NCI-H1436 treated with DMSO at 0.1 percent for 48 hours (cell line): ENCODE data around the gene PTGES.

ENCODE experiments used
- DNase-seq: peaks from one replicate; lab custom pipeline; 2025; lab: John Stamatoyannopoulos, UW

PTGES gene

GRCh38 chr9:129716091-129716490, 36.8 kb downstream of the PTGES start:
- no peak for DNase-seq

GRCh38 chr9:129714511-129715061, 38.3 kb downstream of the PTGES start:
- no peak for DNase-seq

- DNase-seq: no peak
These were observed 39.5 kb downstream of the PTGES start for GRCh38 chr9:129713402-129713679.

DNA sequence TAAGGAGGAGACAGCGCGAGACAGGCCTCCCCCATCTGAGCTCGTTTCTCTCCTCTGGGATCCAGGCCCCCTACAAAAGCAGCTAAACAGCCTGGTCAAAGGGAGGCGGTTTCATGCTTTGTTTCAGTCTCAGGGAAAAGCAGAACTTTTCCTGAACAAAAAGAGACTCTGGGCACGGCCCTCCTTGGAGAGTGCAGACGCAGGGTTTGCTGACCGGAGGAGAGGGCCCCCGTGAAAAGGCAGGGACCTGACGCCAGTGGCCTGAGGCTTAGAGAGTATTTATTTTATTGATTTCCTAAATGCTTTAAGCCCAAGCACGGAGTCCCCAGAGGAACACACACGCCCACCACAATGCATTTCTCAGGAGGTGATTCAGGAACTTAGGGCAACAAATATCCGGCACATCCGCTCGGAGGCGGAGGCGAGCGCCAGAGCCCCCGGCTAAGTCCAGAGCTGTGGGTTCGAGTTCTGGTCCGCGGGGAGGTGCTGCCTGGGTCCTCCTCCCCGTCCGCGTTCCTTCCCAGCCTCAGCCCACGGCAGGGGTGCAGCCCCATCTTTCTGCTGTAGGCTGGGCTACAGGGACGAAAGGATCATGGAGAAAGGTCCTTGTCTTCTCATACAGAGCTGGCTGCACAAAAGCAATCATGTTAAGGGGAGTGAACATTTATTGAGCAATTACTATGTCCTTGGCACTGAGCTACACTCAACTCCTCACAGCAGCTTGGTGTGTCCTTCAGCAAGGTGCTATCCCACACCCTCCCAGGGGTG, 40.0 kb downstream of the PTGES start:
- no peak for DNase-seq

- no peak for DNase-seq
These were observed 42.7 kb downstream of the PTGES start for GRCh38 chr9:129710169-129710453.

GRCh38 chr9:129709438-129710168, 43.2 kb downstream of the PTGES start:
- DNase-seq: no peak

- no peak for DNase-seq
These were observed 44.0 kb downstream of the PTGES start for GRCh38 chr9:129708793-129709192.

- no peak for DNase-seq
These were observed 48.0 kb downstream of the PTGES start for GRCh38 chr9:129704807-129705206.

DNA sequence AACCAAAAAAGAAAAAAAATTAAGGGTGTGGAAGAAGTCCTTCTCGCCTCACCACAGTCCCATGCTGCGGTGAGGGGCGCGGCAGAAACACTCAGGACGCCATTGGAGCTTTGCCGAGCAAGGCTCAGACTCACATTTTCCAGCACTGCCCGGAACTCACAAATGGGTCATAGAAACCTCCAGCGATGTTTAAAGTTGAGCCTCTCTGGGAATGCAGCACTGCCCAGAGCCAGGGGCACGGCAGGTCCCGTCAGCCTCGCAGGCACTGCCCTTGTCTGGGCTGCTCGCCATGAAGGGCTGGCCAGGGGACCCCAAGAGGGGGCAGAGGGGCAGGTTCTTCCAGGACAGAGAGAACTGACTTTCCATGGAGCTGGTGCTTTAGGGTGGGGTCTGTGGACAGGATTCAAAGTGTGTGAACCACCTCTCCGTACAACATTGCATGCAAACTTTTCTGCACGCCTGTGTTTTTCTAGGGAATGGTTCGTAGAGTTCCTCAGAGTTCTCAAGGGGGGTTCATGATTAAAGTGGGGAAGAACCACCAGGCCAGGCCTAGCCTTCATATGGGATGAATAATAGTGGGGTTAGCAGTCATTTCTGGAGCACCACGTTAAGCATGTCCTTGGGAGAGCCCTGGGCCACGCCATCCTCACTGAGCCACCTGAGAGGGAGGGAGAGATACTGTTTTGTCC, 49.0 kb downstream of the PTGES start:
- DNase-seq: no peak

- DNase-seq: no peak
These were observed 50.0 kb downstream of the PTGES start for GRCh38 chr9:129702589-129703520.

DNA sequence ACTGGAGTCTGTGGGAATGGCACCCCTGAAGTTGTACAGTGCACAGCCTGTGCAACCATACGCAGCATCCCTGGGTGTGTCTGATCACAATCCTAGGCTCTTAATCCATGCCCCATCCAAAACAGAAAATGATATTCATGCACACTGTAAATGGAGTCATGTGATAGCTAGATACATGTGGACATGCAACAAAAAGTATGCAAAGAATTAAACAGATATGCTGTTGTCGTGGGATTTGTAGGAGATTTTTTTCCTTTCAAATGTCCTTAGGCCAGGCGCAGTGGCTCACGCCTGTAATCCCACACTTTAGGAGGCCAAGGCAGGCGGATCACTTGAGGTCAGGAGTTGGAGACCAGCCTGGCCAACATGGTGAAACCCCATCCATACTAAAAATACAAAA, 51.3 kb downstream of the PTGES start:
- no peak for DNase-seq

DNA sequence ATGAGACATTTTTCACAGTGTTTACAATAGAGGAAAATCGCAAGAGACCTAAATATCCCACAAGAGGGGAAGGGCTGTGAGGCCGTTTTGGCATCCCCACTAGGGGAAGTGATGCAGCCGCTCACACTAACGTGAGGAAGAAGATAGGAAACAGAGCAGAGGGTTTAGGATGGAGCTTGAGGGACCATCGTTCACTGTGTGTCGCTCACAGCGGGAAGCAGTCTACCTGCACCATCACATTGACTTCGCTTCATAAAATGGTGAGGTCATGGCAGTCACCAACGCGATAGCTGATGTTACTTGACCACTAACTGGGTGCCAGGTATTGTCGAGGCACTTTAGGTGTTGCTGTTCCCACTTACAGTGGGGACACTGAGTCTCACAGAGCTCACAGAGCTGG, 51.8 kb downstream of the PTGES start:
- DNase-seq: no peak

GRCh38 chr9:129698254-129698757, 54.5 kb downstream of the PTGES start:
- DNase-seq: no peak

DNA sequence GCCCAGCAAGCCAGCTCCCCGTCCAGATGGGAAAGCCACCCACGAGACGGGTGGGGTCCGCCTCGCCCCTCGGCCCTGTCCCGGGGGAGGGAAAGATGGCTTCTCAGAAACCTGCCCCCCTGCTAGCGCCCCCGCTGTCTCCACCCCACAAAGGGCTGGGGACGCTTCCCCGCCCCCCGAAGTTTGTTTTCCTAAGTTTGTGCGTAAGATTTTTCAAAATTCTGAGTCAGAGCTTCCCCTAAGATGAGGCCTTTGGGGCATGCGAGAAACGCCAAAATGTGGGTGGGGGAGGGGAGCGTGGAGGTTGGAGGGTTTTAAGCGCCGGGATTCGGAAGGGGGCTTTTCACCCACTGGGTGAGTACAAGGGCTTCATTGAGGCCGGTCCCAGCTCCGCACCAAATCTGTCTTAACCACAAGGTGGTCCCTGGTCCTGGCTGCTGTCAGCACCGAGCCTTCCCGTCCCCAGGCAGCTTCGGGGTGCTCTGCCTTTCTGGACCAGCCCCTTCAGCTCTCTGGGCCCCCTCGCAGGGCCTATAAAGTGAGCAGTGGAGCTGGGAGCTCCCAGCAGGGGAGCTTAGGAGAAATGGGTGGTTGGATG, 55.1 kb downstream of the PTGES start:
- DNase-seq: no peak

DNA sequence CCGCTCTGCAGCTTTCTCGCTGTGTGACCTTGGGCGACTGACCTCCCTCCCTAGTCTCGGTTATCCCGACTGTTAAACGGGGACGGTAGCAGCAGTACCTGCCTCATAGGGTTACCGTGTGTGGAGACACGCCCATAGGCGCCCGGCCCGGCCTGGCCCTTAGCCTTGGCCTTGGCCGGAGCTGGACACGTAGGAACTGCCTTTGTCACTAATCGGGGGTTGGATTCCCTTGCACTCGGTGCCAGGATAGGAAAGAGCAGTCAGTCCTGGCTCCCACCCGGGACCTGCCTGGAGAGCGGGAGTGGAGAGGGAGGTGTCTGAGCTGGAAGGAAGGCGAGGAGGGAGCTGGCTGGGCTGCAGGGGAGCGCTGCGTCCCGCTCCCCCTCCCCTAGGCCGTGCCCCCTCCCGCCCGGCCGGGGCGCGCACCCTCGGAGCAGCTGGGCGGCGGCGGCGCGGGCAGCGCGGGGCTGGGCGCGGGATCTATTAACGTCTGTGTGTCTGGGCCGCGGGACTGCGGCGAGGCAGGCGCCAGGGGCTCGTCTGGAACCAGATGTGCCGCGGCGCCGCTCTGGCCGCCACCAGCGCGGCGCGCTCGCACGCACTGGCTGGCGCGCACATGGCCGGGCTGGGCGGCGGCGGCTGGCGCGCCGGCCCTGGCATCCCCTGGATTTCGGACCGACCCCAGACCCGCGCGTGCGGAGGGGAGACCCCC, 55.7 kb downstream of the PTGES start:
- DNase-seq: no peak

GRCh38 chr9:129695870-129696269, 57.0 kb downstream of the PTGES start:
- no peak for DNase-seq

DNA sequence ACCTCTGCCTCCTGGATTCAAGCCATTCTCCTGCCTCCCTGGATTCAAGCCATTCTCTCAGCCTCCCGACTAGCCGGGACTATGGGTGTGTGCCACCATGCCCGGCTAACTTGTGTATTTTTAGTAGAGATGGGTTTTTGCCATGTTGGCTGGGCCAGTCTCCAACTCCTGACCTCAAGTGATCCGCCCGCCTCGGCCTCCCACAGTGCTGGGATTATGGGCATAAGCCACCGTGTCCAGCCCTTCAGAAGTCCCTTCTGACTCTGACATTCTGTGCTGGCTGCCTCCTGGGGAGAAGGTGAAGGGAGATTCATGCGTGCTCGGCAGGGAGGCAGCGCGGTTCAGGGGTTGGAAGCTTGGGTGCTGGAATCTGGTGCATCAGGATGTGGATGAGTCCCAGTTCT, 58.6 kb downstream of the PTGES start:
- no peak for DNase-seq

- no peak for DNase-seq
These were observed 59.1 kb downstream of the PTGES start for GRCh38 chr9:129693741-129694140.

- DNase-seq: no peak
These were observed 60.3 kb downstream of the PTGES start for GRCh38 chr9:129692534-129692933.
